NB4 (cell line): Measurements from ENCODE around the gene POLDIP2.

ENCODE experiments used
- CTCF ChIP-seq: IDR thresholded peaks from one replicate; pipeline ENCODE4 v1.5.1; 2012; ENCODE audit warnings: low read depth, low read length
- MYC ChIP-seq: IDR thresholded peaks from 2 replicates; pipeline ENCODE4 v1.6.1; 2011; ENCODE audit warnings: low read depth, low read length
- POLR2A ChIP-seq: IDR thresholded peaks from 2 replicates; pipeline ENCODE4 v1.6.1; 2011; ENCODE audit warnings: mild to moderate bottlenecking; ENCODE audit not compliant: insufficient read length; ENCODE audit errors: extremely low read depth
- TF ChIP-seq, protein P1 (sequence below): IDR thresholded peaks from 2 replicates; pipeline ENCODE4 v1.6.1; 2011; ENCODE audit warnings: low read depth, low read length

GRCh38 chr17:28344011-28344410 is 13.3 kb downstream of the POLDIP2 start:
- TF ChIP-seq CTCF (no peak), POLR2A (no peak), MYC (no peak)
- TF ChIP-seq, protein P1, sequence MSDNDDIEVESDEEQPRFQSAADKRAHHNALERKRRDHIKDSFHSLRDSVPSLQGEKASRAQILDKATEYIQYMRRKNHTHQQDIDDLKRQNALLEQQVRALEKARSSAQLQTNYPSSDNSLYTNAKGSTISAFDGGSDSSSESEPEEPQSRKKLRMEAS = no peak
